NCI-H2029 (cell line): Measurements from ENCODE around the gene FAM120B.

Experiments used
- DNase-seq: peaks from one replicate; lab custom pipeline; 2025; lab: John Stamatoyannopoulos, UW

The FAM120B gene

GRCh38 chr6:170271771-170272314 is 34.7 kb upstream of the FAM120B start:
- no peak for DNase-seq

- no peak for DNase-seq
Measured at GRCh38 chr6:170272341-170273065, 34.1 kb upstream of the FAM120B start.

- no peak for DNase-seq
Measured at GRCh38 chr6:170273191-170273590, 33.4 kb upstream of the FAM120B start.

- DNase-seq, result no peak
Measured at GRCh38 chr6:170273681-170274080, 32.9 kb upstream of the FAM120B start.

GRCh38 chr6:170274713-170275560 is 31.6 kb upstream of the FAM120B start:
- no peak for DNase-seq

GRCh38 chr6:170276369-170277057 is 30.0 kb upstream of the FAM120B start:
- no peak for DNase-seq

GRCh38 chr6:170277893-170278742 is 28.4 kb upstream of the FAM120B start:
- no peak for DNase-seq

GRCh38 chr6:170278743-170279094 is 27.8 kb upstream of the FAM120B start:
- DNase-seq, result no peak

- DNase-seq, result no peak
Measured at GRCh38 chr6:170279426-170279825, 27.1 kb upstream of the FAM120B start.

GRCh38 chr6:170279977-170280688 is 26.4 kb upstream of the FAM120B start:
- DNase-seq, result peak; percentile 97

GRCh38 chr6:170280689-170281045 is 25.9 kb upstream of the FAM120B start:
- no peak for DNase-seq

- DNase-seq, result no peak
Measured at GRCh38 chr6:170281331-170282292, 24.9 kb upstream of the FAM120B start.

GRCh38 chr6:170282512-170283158 is 23.9 kb upstream of the FAM120B start:
- no peak for DNase-seq

GRCh38 chr6:170283212-170284081 is 23.1 kb upstream of the FAM120B start:
- no peak for DNase-seq

- no peak for DNase-seq
Measured at GRCh38 chr6:170284126-170284773, 22.3 kb upstream of the FAM120B start.

- no peak for DNase-seq
Measured at GRCh38 chr6:170284866-170285469, 21.6 kb upstream of the FAM120B start.

- no peak for DNase-seq
Measured at GRCh38 chr6:170285482-170285881, 21.1 kb upstream of the FAM120B start.
